Astrocyte of the spinal cord (primary cell): ENCODE measurements around the gene CYLD.

Experiments used
- DNase-seq: peaks from one replicate; pipeline ENCODE4 v3.0.0; 2011; ENCODE audit warnings: low read depth, low spot score
- H3K4me3 ChIP-seq: 2 replicates; pipeline ENCODE4 v1.5.1; 2011; ENCODE audit warnings: low read depth, mild to moderate bottlenecking, low read length, moderate library complexity
- CTCF ChIP-seq: IDR thresholded peaks from 2 replicates; pipeline ENCODE4 v1.5.1; 2012; ENCODE audit warnings: low read depth, mild to moderate bottlenecking, low read length, inconsistent platforms
- in situ Hi-C: cut with HindIII; loops from 2 replicates; pipeline ENCODE4 v1.10.0; 2017; ENCODE audit warnings: low sequenced_read_pairs

The CYLD gene

GRCh38 chr16:50804290-50804907 lies 62.5 kb downstream of the CYLD start:
- in situ Hi-C loops = no loop called here
- no peak for DNase-seq
- TF ChIP-seq CTCF = no peak
- H3K4me3 ChIP-seq = no peak overlapping the region

- peak; percentile 92 for DNase-seq
- in situ Hi-C loops = no loop called here
- peak; percentile 84 for TF ChIP-seq CTCF
- peak overlapping the region; percentile 18 for H3K4me3 ChIP-seq
Observed at GRCh38 chr16:50806099-50807062, 64.5 kb downstream of the CYLD start.

GRCh38 chr16:50808929-50809538 lies 67.1 kb downstream of the CYLD start:
- no peak for DNase-seq
- no peak overlapping the region for H3K4me3 ChIP-seq
- TF ChIP-seq CTCF = no peak
- in situ Hi-C loops = no loop called here

- H3K4me3 ChIP-seq = no peak overlapping the region
- no peak for TF ChIP-seq CTCF
- in situ Hi-C loops = no loop called here
- no peak for DNase-seq
Observed at GRCh38 chr16:50809561-50809960, 67.7 kb downstream of the CYLD start.

- in situ Hi-C loops = no loop called here
- H3K4me3 ChIP-seq = no peak overlapping the region
- no peak for TF ChIP-seq CTCF
- DNase-seq = no peak
Observed at GRCh38 chr16:50810241-50810965, 68.5 kb downstream of the CYLD start.

GRCh38 chr16:50812046-50812445 lies 70.2 kb downstream of the CYLD start:
- no peak overlapping the region for H3K4me3 ChIP-seq
- TF ChIP-seq CTCF = no peak
- in situ Hi-C loops = no loop called here
- no peak for DNase-seq
